K562 (cell line): ENCODE results near the gene BCL7B. TPM values are rescaled to one million over a fixed set of nuclear protein-coding genes. Genes with fewer than 3 reads are reported as not detected.

Experiments
- ATAC-seq: fragments of 200-7000 bp; cut with Tn5 transposase; 3 replicates; pipeline ENCODE4 v1.9.1; 2020; ENCODE audit warnings: moderate library complexity
- BruUV-seq: library from RNA; stranded (reverse); fragments of 400-500 nt; replicated peaks from 2 replicates; lab custom pipeline; 2021; lab: Mats Ljungman, UMichigan
- CTCF ChIA-PET: fragments of 300-600 bp; formaldehyde crosslinking; extraction: SDS; loops from one replicate; lab custom pipeline; 2021; ENCODE audit warnings: low intra/inter-chr PET ratio; lab: Yijun Ruan, JAX
- POLR2A ChIA-PET: fragments of 300-600, 350-650 bp; sonication (Branson Sonifier 250); formaldehyde crosslinking; extraction: SDS; loops from one replicate; lab custom pipeline; 2021; ENCODE audit warnings: antibody characterized with exemption, inconsistent platforms; lab: Yijun Ruan, JAX
- DNase-seq, 4 experiments: peaks; one replicate each; pipeline versions ENCODE4 v3.0.0 to v3.0.0-alpha.2; 2011 to 2018; ENCODE audit warnings: low spot score in 3 of 4, mixed read lengths in 3 of 4; ENCODE audit errors: extremely low read depth in 1 of 4
- FAIRE-seq: peaks from 2 replicates; lab custom pipeline; 2011; peaks lifted over from hg19 to GRCh38; lab: Jason Lieb, UNC
- H2AFZ ChIP-seq: 2 replicates; pipeline ENCODE4 v1.6.0; 2011; ENCODE audit warnings: low read depth, low read length, control low read depth, inconsistent platforms
- H3K27ac ChIP-seq: fragments of 200-600 bp; 3 replicates; pipeline ENCODE4 v1.8.0; 2011; ENCODE audit warnings: low read depth, mild to moderate bottlenecking, control low read depth, inconsistent platforms, low read length, moderate library complexity, mixed read lengths; ENCODE audit errors: extremely low read depth
- H3K27me3 ChIP-seq, 2 experiments: fragments of 300-600 bp in 1 of 2; 2 replicates in 1 of 2; 3 replicates in 1 of 2; pipeline versions ENCODE4 v1.6.0 to v1.8.0; 2011; ENCODE audit warnings: inconsistent platforms in 2 of 2, low read length in 2 of 2, mild to moderate bottlenecking in 1 of 2, mixed read lengths in 1 of 2, moderate library complexity in 1 of 2; ENCODE audit not compliant: control insufficient read depth in 2 of 2, insufficient read depth in 2 of 2
- H3K36me3 ChIP-seq: fragments of 300-600 bp; 3 replicates; pipeline ENCODE4 v1.8.0; 2011; ENCODE audit warnings: mild to moderate bottlenecking, low read length, inconsistent platforms; ENCODE audit not compliant: control insufficient read depth, insufficient read depth
- H3K4me1 ChIP-seq, 2 experiments: fragments of 200-600 bp in 1 of 2; replicated peaks in 1 of 2; 2 replicates in 1 of 2; 3 replicates in 1 of 2; pipeline versions ENCODE4 v1.5.1 to v1.8.0; 2011; ENCODE audit warnings: inconsistent platforms in 2 of 2, low read length in 2 of 2, mild to moderate bottlenecking in 1 of 2, mixed read lengths in 1 of 2, moderate library complexity in 1 of 2; ENCODE audit not compliant: control insufficient read depth in 2 of 2, insufficient read depth in 2 of 2
- H3K4me2 ChIP-seq: 2 replicates; pipeline ENCODE4 v1.6.1; 2011; ENCODE audit warnings: low read length, control low read depth, inconsistent platforms, mixed read lengths; ENCODE audit not compliant: insufficient read depth
- H3K4me3 ChIP-seq: fragments of 200-600 bp; sonication (generic), shearing (Covaris generic); 2 replicates; pipeline ENCODE4 v1.5.1; 2016; ENCODE audit warnings: control low read depth, inconsistent platforms
- H3K79me2 ChIP-seq: fragments of 200-600 bp; 3 replicates; pipeline ENCODE4 v1.8.0; 2011; ENCODE audit warnings: low read length, inconsistent platforms; ENCODE audit not compliant: control insufficient read depth, insufficient read depth
- H3K9ac ChIP-seq, 2 experiments: 2 replicates each; pipeline versions ENCODE4 v1.6.0 to v1.6.1; 2011; ENCODE audit warnings: low read depth in 2 of 2, low read length in 2 of 2, control low read depth in 1 of 2, inconsistent platforms in 1 of 2, mild to moderate bottlenecking in 1 of 2, mixed read lengths in 1 of 2; ENCODE audit not compliant: insufficient read depth in 1 of 2
- H3K9me1 ChIP-seq: one replicate; pipeline ENCODE4 v1.6.0; 2011; ENCODE audit warnings: inconsistent platforms, mild to moderate bottlenecking, low read length, moderate library complexity; ENCODE audit not compliant: control insufficient read depth, insufficient read depth
- H3K9me3 ChIP-seq: replicated peaks from 2 replicates; pipeline ENCODE4 v1.5.1; 2011; ENCODE audit warnings: low read depth, low read length, inconsistent platforms; ENCODE audit not compliant: control insufficient read depth, insufficient read depth
- H4K20me1 ChIP-seq: replicated peaks from 2 replicates; pipeline ENCODE4 v1.6.1; 2011; ENCODE audit warnings: low read length, inconsistent platforms, mixed read lengths; ENCODE audit not compliant: control insufficient read depth, insufficient read depth
- CTCF ChIP-seq, 3 experiments: IDR thresholded peaks in 2 of 3; conservative IDR thresholded peaks in 1 of 3; 2 replicates each; pipeline ENCODE4 v1.5.1; 2011 to 2012; ENCODE audit warnings: low read length in 3 of 3, mild to moderate bottlenecking in 3 of 3, control low read depth in 2 of 3, improper control_type of control experiment in 1 of 3, inconsistent platforms in 1 of 3, low read depth in 1 of 3, mixed read lengths in 1 of 3, moderate library complexity in 1 of 3; ENCODE audit not compliant: insufficient read depth in 2 of 3
- ESRRA ChIP-seq: fragments of 450-650 bp; IDR thresholded peaks from 2 replicates; pipeline ENCODE4 v1.6.1; 2014; ENCODE audit warnings: low read depth, mild to moderate bottlenecking, moderate library complexity, borderline replicate concordance
- HBP1 ChIP-seq: fragments of 450-650 bp; formaldehyde crosslinking; IDR thresholded peaks from 2 replicates; pipeline ENCODE4 v1.4.0; 2022; ENCODE audit warnings: missing genetic modification characterization
- KAT8 ChIP-seq: fragments of 450-650 bp; IDR thresholded peaks from 2 replicates; pipeline ENCODE4 v1.6.1; 2016; ENCODE audit warnings: low read depth, mild to moderate bottlenecking
- NBN ChIP-seq: fragments of 450-650 bp; IDR thresholded peaks from 2 replicates; pipeline ENCODE4 v1.6.1; 2016; ENCODE audit warnings: low read depth, mild to moderate bottlenecking
- POLR2G ChIP-seq: fragments of 200-400 bp; formaldehyde crosslinking; IDR thresholded peaks from 2 replicates; pipeline ENCODE4 v1.6.1; 2017; ENCODE audit warnings: low read depth, mild to moderate bottlenecking, antibody characterized with exemption, low read length, moderate library complexity
- TCFL5 ChIP-seq: fragments of 250-450 bp; sonication (Bioruptor Pico); conservative IDR thresholded peaks from 2 replicates; pipeline ENCODE4 v1.6.1; 2021; ENCODE audit warnings: mild to moderate bottlenecking, moderate library complexity, matching md5 sums
- WHSC1 ChIP-seq: IDR thresholded peaks from one replicate; pipeline ENCODE4 v1.6.1; 2012; ENCODE audit warnings: low read length, control low read depth, inconsistent platforms
- ZBTB7A ChIP-seq: IDR thresholded peaks from 2 replicates; pipeline ENCODE4 v1.6.1; 2011; ENCODE audit warnings: low read depth, mild to moderate bottlenecking, low read length, moderate library complexity, borderline replicate concordance; ENCODE audit not compliant: control insufficient read depth
- WGBS: fragments of 100-300 bp; shearing (Covaris generic); methylation state at CpG from one replicate; pipeline ENCODE4 v1.1.6; 2016; ENCODE audit warnings: low coverage, mixed read lengths; ENCODE audit not compliant: insufficient coverage; ENCODE audit errors: missing lambda C conversion rate; 5-methylcytosine and 5-hydroxymethylcytosine counted together
- in situ Hi-C: fragments of 300-500 bp; cut with MboI; formaldehyde crosslinking; loops from 4 replicates; pipeline ENCODE4 v1.15.0; 2018; ENCODE audit warnings: inconsistent platforms, mixed read lengths
- intact Hi-C: fragments of 100-400 bp; cut with micrococcal nuclease; formaldehyde crosslinking; loops from 2 replicates; pipeline ENCODE4 v1.14.2; 2022
- polyA plus RNA-seq, 8 experiments: library from polyadenylated mRNA; depleted of rRNA in 4 of 8; stranded (reverse) in 5 of 8; unstranded in 3 of 8; fragments of >200 nt; fragmentation: Nextera tagmentation in 2 of 8; fragmentation: Illumina TruSeq in 1 of 8; extraction: Ambion mirVana in 2 of 8; extraction: Trizol in 1 of 8; gene quantifications; 2 replicates each; pipeline versions ENCODE4 v1.2.1 to v1.2.3, GENCODE V29; 2011 to 2014; ENCODE audit warnings: inconsistent platforms in 1 of 8, missing spikeins in 1 of 8
- total RNA-seq, 7 experiments: library from RNA; depleted of rRNA in 6 of 7; stranded (reverse); fragments of >200 nt in 6 of 7; fragmentation: Illumina TruSeq in 2 of 7; extraction: Trizol in 2 of 7; gene quantifications; 2 replicates each; pipeline versions ENCODE4 v1.2.1 to v1.2.3, GENCODE V29; 2011 to 2021; ENCODE audit warnings: low replicate concordance in 1 of 7

Gene BCL7B
- total and polyA plus RNA-seq, 9 of the 15 experiments (the other 6 are each of a cell fraction or from before 2014, with no cell fraction given): 10.0 to 73.2 (median 32.9) TPM

- Histone ChIP-seq H3K9me3 (no peaks in the 10 kb centered on the region), H3K27me3 (no peaks in the 10 kb centered on the region; a peak in 1 of 5 replicates), H3K79me2 (no peaks in the 10 kb centered on the region), H3K4me1 (peaks cover 0 to 34% of the 10 kb centered on the region in 2 experiments; a peak in 2 of 5 replicates), H3K4me2 (no peak overlapping the region), H4K20me1 (no peaks in the 10 kb centered on the region), H3K27ac (no peak overlapping the region), H3K9ac (no peak overlapping the region), H3K9me1 (no peaks in the 10 kb centered on the region), H3K4me3 (no peak overlapping the region), H3K36me3 (no peaks in the 10 kb centered on the region), H2AFZ (no peak overlapping the region)
- intact Hi-C loops (no loop called here), in situ Hi-C loops (no loop called here)
- no peak for ATAC-seq
- no peak for DNase-seq
- BruUV-seq: no TSS peak
- TF ChIP-seq POLR2G (peak; percentile 60), TCFL5 (no peak)
- ChIA-PET CTCF (interaction anchor here (0.6 kb wide), 1 partner anchor 473 kb away, joined by 5 read pairs; no protein-coding TSS in a partner anchor), POLR2A (interaction anchor here (0.6 to 1.6 kb wide), 5 partner anchors 12 to 182 kb away, joined by 3 to 7 read pairs (median 3); partner anchors contain the start of gene ABHD11)
- WGBS: 64% methylated on average over 8 of the region's 9 CpGs
- no peak for FAIRE-seq
Observed at GRCh38 chr7:73595358-73595757, 37.9 kb upstream of the BCL7B start.

- CTCF ChIA-PET: interaction anchor here (0.7 kb wide), 1 partner anchor 269 kb away, joined by 3 read pairs; no protein-coding TSS in a partner anchor
- H4K20me1 ChIP-seq: no peaks in the 10 kb centered on the region
- H3K79me2 ChIP-seq: no peaks in the 10 kb centered on the region
- peak; percentile 57 for ATAC-seq
- no peaks in the 10 kb centered on the region for H3K9me3 ChIP-seq
- no TSS peak for BruUV-seq
- no peak for DNase-seq
- POLR2A ChIA-PET: interaction anchor here (0.5 to 1.2 kb wide), 3 partner anchors 14 to 175 kb away, joined by 3 read pairs; partner anchors contain the start of gene ABHD11
- H3K4me1 ChIP-seq: peaks cover 0 to 23% of the 10 kb centered on the region in 2 experiments; a peak in 2 of 5 replicates
- H3K4me2 ChIP-seq: no peak overlapping the region
- H3K27me3 ChIP-seq: no peaks in the 10 kb centered on the region; a peak in 1 of 5 replicates
- H3K9me1 ChIP-seq: no peaks in the 10 kb centered on the region
- in situ Hi-C loops: no loop called here
- 17% methylated on average over 14 of the region's 14 CpGs for WGBS
- H3K4me3 ChIP-seq: no peak overlapping the region
- H2AFZ ChIP-seq: no peak overlapping the region
- H3K9ac ChIP-seq: peak overlapping the region in 1 of 2 experiments; percentile 11; a peak in 2 of 4 replicates
- H3K27ac ChIP-seq: no peak overlapping the region
- H3K36me3 ChIP-seq: no peaks in the 10 kb centered on the region
- intact Hi-C loops: no loop called here
- peak; percentile 44 for FAIRE-seq
- TF ChIP-seq ESRRA (peak; percentile 74; the same call in 1 of the 2 replicates), KAT8 (no peak), ZBTB7A (peak; percentile 10; the same call in 1 of the 2 replicates), NBN (no peak), CTCF (IDR thresholded peaks at IDR 0.05 in 2 of 3, conservative IDR thresholded peaks at IDR 0.05 in 1 of 3; ENCODE audit: insufficient read depth in 2 of 3, low read depth in 1 of 3, low read length in 3 of 3) (peak in 2 of 3 experiments; percentile 22 to 31; a peak in 2 of 6 replicates), WHSC1 (no peak), HBP1 (CRISPR knock-in tag) (no peak)
Observed at GRCh38 chr7:73593207-73594045, 35.9 kb upstream of the BCL7B start.
